ES-I3 (cell line): ENCODE measurements around the gene CDH4.

ENCODE experiments used
- H3K36me3 ChIP-seq: 2 replicates; pipeline ENCODE4 v1.6.1; 2013; ENCODE audit warnings: mild to moderate bottlenecking, low read length, control low read depth, moderate library complexity; ENCODE audit not compliant: insufficient read depth
- H3K4me1 ChIP-seq: 2 replicates; pipeline ENCODE4 v1.6.1; 2013; ENCODE audit warnings: mild to moderate bottlenecking, control low read depth, low read length; ENCODE audit not compliant: insufficient read depth
- H3K9ac ChIP-seq: 2 replicates; pipeline ENCODE4 v1.6.1; 2013; ENCODE audit warnings: low read depth, mild to moderate bottlenecking, low read length, moderate library complexity
- H3K9me3 ChIP-seq: 2 replicates; pipeline ENCODE4 v1.6.1; 2013; ENCODE audit warnings: mild to moderate bottlenecking, low read length, moderate library complexity; ENCODE audit not compliant: control insufficient read depth, insufficient read depth

The CDH4 gene

DNA sequence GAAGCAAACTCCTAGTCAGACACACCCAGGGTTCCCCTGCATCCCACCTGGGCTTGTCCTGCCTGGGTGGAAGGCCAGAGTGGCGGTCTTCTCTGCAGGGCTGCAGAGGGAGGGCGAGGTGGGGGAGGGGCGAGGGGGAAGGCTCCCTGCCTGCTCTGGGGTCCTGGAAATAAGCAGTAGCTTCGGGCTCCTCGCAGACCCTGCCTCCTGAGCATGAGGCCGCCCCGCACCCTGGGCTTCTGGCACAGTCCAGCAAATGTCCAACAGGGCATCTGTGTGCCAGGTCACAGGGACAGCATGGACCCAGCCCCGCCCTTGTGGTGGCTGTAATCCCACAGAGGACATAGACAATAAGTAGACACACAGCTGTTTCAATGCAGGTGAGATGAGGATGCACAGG, 619.9 kb downstream of the CDH4 start:
- H3K36me3 ChIP-seq, result no peaks in the 10 kb centered on the region
- H3K9ac ChIP-seq, result no peak overlapping the region
- H3K9me3 ChIP-seq, result no peaks in the 10 kb centered on the region; the same call in 1 of the 2 replicates
- H3K4me1 ChIP-seq, result no peaks in the 10 kb centered on the region

DNA sequence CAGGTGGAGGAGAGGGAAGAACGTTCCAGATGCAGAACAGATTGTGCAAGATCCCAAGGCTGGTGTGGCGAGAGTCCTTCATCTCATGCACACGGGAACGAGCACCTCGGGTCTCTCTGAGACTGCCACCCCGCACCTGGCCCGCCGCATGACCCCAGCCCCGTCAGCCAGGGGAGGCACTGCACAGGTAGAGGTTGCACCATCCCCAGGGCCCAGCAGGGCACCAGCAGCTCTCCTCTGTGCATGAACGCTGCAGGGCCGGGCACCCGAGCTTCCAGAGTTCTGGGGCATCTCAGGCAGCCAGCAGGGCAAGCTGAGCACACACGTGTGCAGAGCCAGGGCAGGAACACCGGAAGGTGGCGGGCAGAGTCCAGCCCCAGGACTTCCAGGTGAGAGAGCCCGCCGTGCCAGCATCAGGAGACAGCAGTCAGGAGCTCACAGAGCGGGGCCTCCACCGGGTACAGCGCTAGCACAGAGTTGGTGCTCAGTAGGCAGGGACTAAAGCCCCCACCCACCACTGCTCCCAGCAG, 620.4 kb downstream of the CDH4 start:
- Histone ChIP-seq H3K9me3 (no peaks in the 10 kb centered on the region; the same call in 1 of the 2 replicates), H3K36me3 (no peaks in the 10 kb centered on the region), H3K4me1 (no peaks in the 10 kb centered on the region), H3K9ac (no peak overlapping the region)

DNA sequence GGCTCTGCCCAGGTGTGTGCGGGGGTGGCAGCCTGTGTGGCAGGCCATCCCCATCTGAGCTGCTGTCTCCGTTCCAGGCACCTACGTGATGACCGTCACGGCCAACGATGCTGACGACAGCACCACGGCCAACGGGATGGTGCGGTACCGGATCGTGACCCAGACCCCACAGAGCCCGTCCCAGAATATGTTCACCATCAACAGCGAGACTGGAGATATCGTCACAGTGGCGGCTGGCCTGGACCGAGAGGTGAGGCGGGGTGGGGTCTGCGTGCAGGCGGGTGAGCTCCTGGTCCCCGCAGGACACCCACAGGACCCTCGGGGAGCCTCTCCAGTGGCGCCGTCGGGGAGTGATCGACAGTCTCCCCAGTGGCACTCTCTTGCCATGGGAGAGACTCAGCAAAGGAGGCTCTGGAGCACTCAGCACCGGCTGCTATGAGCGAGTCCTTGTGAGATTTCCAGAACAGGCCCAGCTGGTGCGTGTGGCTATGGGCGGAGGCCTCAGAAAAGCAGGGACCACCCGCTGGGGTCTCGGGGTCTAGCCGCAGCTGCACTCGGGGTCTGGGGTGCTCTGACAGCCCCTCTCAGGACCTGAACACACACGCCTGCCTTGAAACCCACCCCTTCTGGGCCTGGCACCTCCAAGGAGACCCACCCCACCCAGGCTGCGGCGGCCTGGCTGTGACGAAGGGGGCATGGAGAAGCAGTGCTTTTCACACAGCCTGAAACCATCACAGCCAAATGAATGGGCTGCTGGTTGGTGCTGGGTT, 621.8 kb downstream of the CDH4 start:
- H3K9ac ChIP-seq, result no peak overlapping the region
- no peaks in the 10 kb centered on the region for H3K36me3 ChIP-seq
- H3K4me1 ChIP-seq, result no peaks in the 10 kb centered on the region
- H3K9me3 ChIP-seq, result no peaks in the 10 kb centered on the region; the same call in 1 of the 2 replicates

DNA sequence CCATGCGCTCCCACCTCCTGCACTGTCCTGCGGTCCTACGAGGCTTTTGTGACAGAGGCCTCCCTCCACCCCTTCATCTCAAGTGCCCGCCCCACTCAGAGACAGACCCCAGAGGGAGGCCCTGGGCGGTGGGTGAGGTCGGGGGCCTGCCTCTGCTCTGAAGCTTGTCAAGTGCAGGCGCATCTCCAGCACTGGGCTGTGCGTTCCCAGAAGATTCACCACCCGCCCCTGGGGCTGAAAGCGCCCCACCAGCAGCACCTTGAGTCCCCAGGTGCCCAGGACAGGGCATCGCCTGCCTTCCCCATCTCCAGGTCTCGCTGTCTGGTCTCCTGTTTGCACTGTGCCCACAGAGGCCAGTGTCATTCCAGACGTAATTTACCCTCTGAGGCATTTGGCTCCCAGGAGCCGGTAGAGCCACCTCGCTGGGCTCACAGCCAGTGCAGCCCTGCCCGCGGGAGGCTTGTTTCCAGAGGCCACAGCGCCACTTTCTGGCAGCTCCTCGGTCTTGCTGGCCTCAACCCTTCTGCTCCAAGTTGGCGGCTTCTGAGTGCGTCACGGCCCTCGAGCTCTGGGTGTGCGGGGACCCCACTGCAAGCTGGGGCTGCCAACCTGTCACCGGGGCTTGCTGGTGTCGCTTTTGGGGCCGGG, 622.5 kb downstream of the CDH4 start:
- Histone ChIP-seq H3K9ac (no peak overlapping the region), H3K9me3 (no peaks in the 10 kb centered on the region; the same call in 1 of the 2 replicates), H3K36me3 (no peaks in the 10 kb centered on the region), H3K4me1 (no peaks in the 10 kb centered on the region)

DNA sequence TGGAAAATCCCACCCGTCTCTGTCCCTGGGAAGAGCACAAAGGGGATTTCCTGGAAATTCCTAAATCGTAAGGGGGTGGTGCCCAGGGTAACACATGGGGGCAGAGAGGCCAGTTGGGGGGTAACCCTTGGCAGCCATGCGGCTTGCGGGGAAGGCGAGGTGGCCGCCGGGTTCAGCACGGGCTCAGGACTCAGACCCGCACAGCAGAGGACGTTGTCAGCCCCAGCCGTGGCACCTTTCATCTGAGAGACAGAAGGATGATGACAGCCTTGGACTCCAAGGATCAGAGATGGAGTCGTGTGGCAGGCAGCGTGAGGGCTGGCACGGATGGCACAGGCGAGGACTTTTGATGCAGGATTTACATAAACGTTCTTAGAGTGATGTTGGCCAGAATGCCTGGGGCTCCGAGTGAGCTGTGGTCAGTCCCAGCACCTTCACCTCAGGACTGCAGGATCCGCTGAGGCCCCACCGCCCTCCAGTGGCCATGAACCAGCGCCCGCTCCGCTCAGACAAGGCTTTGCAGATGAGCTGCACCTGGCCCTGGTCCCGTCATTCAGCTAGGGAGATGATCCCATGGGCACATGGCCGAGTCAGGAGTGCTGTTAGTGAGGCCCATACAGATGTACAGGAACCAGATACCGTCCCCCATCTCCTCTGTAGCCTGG, 623.3 kb downstream of the CDH4 start:
- H3K9me3 ChIP-seq, result no peaks in the 10 kb centered on the region; the same call in 1 of the 2 replicates

DNA sequence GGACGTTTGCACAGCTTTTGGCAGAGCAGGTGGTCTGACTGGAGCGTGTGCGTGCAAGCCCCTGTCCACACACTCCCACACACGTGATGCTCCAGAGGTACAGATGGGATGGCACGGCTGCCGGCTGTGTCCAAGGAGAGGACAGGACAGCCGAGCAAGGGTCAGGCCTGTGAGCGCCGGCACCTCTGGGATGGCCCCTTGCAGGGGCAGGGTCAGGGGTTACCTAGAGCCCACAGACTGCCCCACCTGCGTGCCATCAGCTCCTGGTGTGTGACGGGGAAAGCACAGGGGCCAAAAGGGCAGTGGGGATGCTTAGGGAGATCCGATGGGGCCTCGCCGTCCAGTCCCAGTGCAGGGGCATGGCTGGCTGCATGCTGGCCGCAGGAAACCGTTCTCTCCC, 623.9 kb downstream of the CDH4 start:
- H3K4me1 ChIP-seq, result no peaks in the 10 kb centered on the region
- H3K36me3 ChIP-seq, result no peaks in the 10 kb centered on the region
- no peak overlapping the region for H3K9ac ChIP-seq
- H3K9me3 ChIP-seq, result no peaks in the 10 kb centered on the region

More for the DNA sequence above, 623.3 kb downstream of the CDH4 start:
- H3K36me3 ChIP-seq, result no peaks in the 10 kb centered on the region
- no peak overlapping the region for H3K9ac ChIP-seq
- H3K4me1 ChIP-seq, result no peaks in the 10 kb centered on the region

DNA sequence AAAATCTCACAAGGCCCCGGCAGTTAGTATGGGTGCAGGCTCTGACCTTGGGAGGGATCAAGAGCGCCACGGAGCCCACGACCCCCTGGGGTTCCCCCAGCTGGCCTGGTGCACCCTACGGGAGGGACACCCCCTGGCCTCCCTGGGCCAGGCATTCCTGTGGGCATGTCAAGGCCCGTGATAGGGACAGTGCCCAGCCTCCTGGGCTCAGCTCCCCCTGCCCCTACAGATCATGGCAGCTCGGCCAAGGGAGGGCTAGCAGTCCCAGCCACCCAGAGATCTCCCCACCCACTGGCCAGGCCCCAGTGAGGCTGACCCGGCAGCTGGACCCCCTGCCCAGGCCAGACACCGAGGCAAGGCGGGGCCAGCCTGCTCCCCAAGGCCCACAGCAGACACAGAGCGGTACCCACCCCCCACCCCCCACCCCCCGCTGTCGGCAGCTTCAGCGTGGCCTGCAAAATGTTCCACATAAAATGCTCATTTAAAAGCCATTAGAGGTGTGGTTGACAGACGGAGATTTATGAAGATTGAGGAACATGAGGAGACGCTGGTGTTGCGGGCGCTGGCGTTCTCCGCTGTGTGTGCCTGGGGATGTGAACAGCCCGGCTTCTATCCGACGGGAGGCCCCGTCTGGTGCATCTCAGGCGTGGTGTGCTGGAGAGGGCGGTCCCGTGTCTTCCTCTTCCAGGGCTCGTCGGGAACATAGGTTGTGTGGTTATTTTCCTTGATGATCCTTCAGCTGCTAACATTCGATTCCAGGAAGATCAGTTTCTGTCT, 625.1 kb downstream of the CDH4 start:
- Histone ChIP-seq H3K4me1 (no peaks in the 10 kb centered on the region), H3K9ac (no peak overlapping the region), H3K36me3 (no peaks in the 10 kb centered on the region), H3K9me3 (no peaks in the 10 kb centered on the region)

DNA sequence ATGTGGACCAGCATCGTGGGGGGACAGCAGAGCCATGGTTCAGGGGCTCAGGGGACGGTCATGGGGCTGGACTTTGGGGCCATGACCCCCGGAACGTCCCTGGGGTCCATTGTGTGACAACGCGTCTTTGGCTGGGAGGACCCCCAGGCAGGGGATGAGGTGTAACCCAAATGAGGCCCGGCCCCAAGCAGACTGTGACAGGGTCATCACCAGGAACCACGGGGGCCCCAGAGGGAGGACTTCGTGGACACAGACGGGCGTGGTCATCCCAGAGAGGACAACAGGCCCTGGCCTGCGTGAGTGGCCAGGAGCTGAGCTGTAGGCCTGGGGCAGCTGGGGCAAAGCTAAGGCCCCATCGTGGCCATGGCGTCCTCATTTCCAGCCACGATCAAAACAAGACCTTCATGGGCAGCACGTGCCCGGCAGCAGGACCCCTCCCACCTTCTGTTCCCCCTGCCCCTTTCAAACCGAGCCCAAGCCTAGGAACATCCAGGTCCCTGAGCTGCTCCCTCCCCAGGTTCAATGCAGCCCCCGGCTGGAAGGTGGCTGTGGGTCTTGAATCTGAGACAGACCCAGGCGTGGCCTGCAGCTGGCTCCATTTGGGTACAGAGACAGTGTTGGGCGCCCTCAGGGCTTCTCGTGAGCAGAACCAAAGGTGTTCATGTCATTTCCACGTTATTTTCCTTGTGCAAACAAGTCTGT, 625.9 kb downstream of the CDH4 start:
- H3K4me1 ChIP-seq, result no peaks in the 10 kb centered on the region
- H3K9ac ChIP-seq, result no peak overlapping the region
- no peaks in the 10 kb centered on the region for H3K9me3 ChIP-seq
- no peaks in the 10 kb centered on the region for H3K36me3 ChIP-seq

DNA sequence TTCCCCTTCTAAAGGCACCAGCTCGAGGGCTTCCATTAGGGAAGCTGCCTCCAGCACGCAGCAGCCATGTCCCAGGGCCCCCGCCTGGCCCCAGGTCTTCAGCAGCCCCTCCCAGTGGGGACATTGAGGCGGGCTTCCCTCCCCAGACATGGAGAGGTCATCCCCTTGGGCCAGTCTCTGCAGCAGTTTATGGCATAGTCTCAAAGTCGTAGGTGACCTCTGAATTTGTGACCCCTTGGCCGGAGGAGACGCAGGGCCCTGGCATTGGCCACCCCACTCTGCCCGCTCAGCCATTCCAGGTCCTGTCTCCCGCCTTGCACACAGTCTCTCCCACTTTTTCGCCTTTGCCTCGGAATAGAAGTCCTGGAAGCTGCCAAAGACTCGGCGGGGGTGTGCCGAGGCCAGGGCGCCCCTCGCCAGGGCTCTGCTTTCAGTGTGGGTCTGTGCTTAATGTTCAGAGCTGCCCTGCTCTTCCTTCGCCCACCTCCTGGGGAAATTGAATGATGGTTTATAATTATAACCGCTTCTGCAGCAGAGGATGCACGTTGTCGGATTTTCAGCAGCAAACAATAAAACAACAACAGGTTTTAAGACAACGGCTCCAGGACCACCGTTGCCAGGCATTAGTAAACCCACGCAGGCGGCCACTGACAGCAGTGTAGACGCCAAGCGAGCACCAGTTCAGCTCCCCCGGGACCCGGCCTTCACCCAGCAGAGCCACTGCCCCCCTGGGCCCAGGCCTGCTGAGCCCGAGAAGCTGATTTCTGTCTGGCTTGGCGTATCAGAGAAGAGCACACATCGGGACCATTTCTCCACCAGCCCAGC, 626.6 kb downstream of the CDH4 start:
- H3K4me1 ChIP-seq, result no peaks in the 10 kb centered on the region
- no peaks in the 10 kb centered on the region for H3K9me3 ChIP-seq
- no peak overlapping the region for H3K9ac ChIP-seq
- no peaks in the 10 kb centered on the region for H3K36me3 ChIP-seq

DNA sequence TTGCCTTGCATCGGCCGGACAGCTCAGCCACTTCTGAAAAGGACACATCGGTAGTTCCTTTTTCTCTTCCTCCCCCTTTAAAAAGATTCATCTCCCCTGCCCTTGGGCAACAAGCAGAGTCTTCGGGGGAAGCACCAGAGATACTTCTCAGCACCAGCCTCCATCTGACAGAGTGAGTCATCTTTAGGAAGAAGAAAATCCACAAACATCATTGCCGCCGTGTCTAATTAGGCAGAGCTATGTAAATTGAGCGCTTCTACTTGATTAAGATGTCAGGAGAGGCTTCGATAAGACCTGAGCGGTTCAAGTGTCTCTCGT, 627.2 kb downstream of the CDH4 start:
- Histone ChIP-seq H3K36me3 (no peaks in the 10 kb centered on the region), H3K9me3 (no peaks in the 10 kb centered on the region), H3K4me1 (no peaks in the 10 kb centered on the region), H3K9ac (no peak overlapping the region)

DNA sequence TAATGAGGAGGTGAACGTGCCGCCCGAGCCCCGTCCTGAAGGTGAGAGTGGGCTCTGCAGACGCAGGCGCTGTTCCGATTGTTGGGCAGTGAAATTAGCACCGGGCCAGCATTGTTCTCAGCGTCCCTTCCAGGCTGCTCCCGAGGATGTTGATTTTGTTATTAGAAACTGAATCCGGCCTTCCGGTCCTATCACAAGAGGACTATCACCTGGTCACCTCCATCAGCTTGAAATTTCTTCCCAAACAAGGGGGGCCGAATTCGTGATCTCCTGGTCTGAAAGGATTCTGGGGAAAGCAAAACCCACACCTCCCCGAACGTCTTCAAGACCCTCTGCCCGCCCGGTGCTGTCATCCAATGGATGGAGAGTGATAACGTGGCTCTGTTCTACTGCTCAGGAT, 627.6 kb downstream of the CDH4 start:
- H3K4me1 ChIP-seq, result no peaks in the 10 kb centered on the region
- no peaks in the 10 kb centered on the region for H3K9me3 ChIP-seq
- H3K9ac ChIP-seq, result no peak overlapping the region
- H3K36me3 ChIP-seq, result no peaks in the 10 kb centered on the region

DNA sequence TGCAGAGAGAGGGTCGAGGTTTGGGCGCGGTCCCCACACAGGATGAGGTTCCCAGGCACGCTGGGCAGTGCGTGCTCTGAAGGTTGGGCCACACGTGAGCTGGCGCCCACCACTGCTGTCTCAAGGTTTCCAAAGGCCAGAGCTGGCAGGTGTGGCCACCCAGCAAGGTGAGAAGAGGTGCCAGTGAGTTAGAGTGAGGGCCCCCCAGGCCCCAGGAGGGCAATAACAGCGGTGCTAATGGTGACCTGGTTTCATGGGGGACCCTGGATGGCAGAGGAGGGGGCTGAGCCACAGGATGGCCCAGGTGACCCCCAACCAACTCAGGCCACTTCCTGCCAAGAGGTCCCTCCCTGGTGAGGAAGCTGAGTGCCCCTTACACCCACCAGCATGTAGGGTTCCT, 628.6 kb downstream of the CDH4 start:
- Histone ChIP-seq H3K9me3 (no peaks in the 10 kb centered on the region), H3K4me1 (no peaks in the 10 kb centered on the region), H3K36me3 (no peaks in the 10 kb centered on the region), H3K9ac (no peak overlapping the region)

DNA sequence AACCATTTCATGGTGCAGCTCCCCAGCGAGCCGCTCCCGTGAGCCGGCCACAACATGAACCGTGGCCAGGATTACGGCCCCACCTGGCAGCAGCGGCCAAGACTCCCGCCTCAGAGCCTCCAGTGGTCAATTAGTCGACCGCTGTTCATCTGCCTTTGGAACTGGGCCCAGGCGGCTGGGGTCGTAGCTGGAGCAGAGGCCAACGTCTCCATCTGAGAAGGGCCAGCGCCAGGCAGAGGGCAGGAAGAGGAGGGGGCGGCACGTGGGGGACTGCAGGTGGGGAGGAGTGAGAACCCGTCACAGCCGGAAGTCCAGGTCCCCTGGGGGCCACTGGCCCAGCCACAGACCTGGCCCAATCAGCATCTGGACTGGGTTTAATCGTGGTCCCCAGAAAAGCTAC, 629.4 kb downstream of the CDH4 start:
- no peaks in the 10 kb centered on the region for H3K36me3 ChIP-seq
- no peaks in the 10 kb centered on the region for H3K4me1 ChIP-seq
- H3K9ac ChIP-seq, result no peak overlapping the region
- no peaks in the 10 kb centered on the region for H3K9me3 ChIP-seq
